Measurements from ENCODE around the gene SRGAP1.

The SRGAP1 gene

GRCh38 chr12:63964301-63964700 is 119.8 kb downstream of the SRGAP1 start:
- FAIRE-seq (no peak), DNase-seq (ENCODE audit: insufficient read length, low spot score) (no peak)
- no peak for TF ChIP-seq CTCF (IDR thresholded peaks at IDR 0.05; ENCODE audit: insufficient read depth, missing control alignments)

- TF ChIP-seq CTCF (IDR thresholded peaks at IDR 0.05; ENCODE audit: insufficient read depth, missing control alignments), result no peak
- FAIRE-seq (no peak), DNase-seq (ENCODE audit: insufficient read length, low spot score) (no peak)
These were observed 121.6 kb downstream of the SRGAP1 start for GRCh38 chr12:63965936-63966605.

- TF ChIP-seq CTCF (IDR thresholded peaks at IDR 0.05; ENCODE audit: insufficient read depth, missing control alignments), result no peak
- no peak for FAIRE-seq
These were observed 122.1 kb downstream of the SRGAP1 start for GRCh38 chr12:63966606-63966975.

GRCh38 chr12:63967358-63968145 is 123.1 kb downstream of the SRGAP1 start:
- no peak for FAIRE-seq
- no peak for TF ChIP-seq CTCF (IDR thresholded peaks at IDR 0.05; ENCODE audit: insufficient read depth, missing control alignments)
- DNase-seq (ENCODE audit: insufficient read length, low spot score), result no peak

More at GRCh38 chr12:63966606-63966975, 122.1 kb downstream of the SRGAP1 start:
- DNase-seq (ENCODE audit: insufficient read length, low spot score), result no peak

- DNase-seq (ENCODE audit: insufficient read length, low spot score) (no peak), FAIRE-seq (no peak)
- no peak for TF ChIP-seq CTCF (IDR thresholded peaks at IDR 0.05; ENCODE audit: insufficient read depth, missing control alignments)
These were observed 124.2 kb downstream of the SRGAP1 start for GRCh38 chr12:63968673-63969072.

- no peak for TF ChIP-seq CTCF (IDR thresholded peaks at IDR 0.05; ENCODE audit: insufficient read depth, missing control alignments)
- no peak for FAIRE-seq
- DNase-seq (ENCODE audit: insufficient read length, low spot score), result no peak
These were observed 132.4 kb downstream of the SRGAP1 start for GRCh38 chr12:63976902-63977395.

GRCh38 chr12:63977441-63977840 is 132.9 kb downstream of the SRGAP1 start:
- TF ChIP-seq CTCF (IDR thresholded peaks at IDR 0.05; ENCODE audit: insufficient read depth, missing control alignments), result no peak
- DNase-seq (ENCODE audit: insufficient read length, low spot score) (no peak), FAIRE-seq (no peak)

All from D721Med (cell line).